Stimulated activated CD8-positive, alpha-beta memory T cell treated with anti-CD3 and anti-CD28 coated beads, Interleukin-4, amount 100 ng/mL, for 24 hours (primary cell): ENCODE measurements around the gene CAPN15.
"Not testable (repeated sequence)": the region's sequence is repeated elsewhere in the genome, so short reads cannot be mapped to it uniquely, and the experiment has no call there.

Experiments
- DNase-seq: peaks from one replicate; pipeline ENCODE4 v3.0.0-alpha.2; 2020; ENCODE audit warnings: low read depth

CAPN15 gene

DNA sequence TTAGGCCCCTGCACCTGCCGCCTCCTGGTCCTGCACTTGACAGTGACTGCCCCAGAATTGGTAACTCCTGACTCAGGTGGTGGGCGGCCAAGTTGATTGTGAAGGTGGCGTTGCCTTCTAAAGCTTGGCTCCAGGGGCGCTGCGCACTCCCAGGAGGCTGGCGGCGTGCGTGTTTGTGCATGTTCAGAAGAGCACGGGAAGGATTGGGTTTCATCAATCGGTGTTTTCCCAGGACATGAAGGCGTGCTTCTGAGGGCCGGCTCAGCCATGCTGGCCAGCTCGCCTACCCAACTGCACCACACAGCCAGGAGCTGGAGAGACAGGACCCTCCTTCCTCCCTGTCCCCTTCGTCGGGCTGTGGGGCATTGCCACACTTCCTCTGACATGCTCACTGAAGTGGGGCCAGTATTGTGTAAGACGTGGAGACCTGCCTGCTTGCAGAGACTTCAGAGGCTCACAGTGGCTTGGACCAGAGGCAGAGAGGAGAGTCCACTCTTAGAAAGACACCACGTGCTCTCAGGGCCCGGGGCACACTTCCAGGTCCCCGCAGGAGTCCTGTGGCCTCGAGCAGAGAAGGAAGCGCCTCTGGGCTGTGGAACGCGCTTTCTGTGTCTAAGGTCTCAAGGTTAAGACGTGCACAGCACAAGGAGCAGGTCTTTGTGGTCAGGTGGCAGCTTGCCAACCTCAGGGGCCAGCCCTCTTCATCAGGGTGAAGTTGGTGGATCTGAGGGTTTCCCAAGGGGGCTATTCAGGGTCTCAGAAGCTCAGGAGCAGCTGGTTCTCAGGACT is 65.2 kb downstream of the CAPN15 start:
- DNase-seq = no peak

DNA sequence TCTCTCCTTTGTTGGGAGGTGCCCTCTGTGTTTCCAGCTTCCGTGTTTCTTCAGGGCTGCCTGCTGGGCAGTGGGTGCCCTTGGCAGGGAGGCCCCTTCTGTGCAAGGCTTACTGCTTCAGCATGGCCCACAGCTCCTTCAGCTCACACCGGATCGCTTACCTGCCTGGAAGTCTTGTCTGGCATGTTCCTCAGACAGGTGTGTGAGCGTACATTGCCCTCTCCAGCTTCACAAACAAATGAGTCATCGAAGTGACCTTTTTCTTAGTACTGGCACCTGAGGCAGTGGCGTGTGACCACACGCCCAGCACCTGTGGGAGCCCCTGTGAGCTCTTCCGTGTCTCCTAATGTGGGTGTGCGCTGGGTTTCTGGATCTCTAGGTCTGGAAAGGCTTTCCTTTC is 65.9 kb downstream of the CAPN15 start:
- no peak for DNase-seq

DNA sequence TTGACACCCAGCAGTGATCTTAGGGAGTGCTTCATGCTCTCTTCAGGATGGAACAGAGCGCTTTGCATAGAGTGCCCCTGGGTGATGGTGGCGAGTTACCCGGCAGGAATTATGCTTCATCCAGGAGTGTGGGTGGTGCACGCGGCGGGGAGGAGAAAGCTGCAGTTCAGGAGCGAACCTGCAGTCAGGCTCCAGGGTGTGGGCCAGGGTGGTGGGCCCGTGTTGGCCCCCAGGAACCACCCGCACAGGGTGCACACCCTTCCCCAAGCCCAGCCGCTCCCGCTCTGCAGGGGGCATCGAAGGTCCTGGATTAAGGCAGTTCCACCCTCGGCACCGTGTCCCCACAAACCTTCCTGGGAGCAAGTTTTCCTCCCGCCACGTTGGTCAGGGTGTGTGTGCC is 66.3 kb downstream of the CAPN15 start:
- no peak for DNase-seq

DNA sequence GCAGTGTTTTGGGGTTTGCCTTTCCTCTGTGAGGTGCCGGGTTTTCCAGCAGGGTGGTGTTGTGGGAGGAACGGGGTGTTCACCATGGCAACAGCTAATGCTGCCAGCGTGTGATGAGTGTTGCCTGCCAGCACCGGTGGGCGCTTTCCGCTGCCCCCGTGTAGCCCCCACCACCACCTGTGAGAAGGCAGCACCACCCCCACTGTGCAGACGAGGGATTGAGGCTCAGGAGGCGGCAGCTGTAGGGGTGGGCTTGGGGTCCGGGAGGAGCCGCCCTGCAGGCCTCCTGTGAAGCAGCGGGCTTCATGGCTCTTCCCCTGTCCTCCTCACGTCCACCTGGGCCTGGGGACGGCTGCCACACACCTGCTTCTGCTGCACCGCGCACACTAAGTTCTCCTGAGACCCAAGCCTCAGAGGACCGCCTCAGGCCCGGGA is 67.6 kb downstream of the CAPN15 start:
- DNase-seq = no peak

DNA sequence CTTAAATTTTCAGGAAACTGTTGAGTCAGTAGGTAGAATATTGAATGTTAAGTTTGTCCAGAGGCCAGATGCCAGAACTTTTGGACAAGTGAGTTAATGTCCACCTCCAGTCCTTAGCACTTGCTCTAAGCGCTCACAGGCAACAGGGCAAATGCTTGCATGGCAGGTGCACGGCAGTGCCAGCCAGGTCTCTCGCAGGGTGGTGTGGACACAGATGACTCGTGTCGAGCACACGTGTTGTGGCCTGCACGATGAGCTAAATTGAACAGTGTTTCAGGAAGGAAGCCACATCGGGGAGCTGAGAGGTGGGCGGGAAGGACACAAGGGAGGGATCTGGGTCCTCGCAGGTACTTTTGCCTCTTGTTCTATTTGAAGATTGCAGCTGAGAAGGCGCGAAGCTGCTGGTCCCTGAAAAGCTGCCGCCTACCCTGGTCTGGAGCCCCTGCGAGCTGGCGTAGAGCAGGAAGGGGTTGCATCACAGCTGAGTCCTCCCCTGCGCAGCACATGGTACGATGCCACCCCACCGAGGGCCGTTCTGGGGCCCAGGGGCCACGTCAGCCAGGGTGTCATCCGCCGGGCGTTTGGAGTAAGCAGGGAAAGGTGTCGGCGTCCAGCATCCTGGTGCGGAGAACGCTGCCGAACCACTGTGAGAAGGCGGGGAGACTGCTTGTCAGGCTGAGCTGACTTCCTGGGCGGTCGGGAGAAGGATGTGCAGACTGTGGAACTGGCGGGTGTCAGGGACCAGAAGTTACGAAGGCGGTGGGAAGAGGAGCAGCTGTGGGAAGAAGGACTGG is 68.6 kb downstream of the CAPN15 start:
- no peak for DNase-seq

DNA sequence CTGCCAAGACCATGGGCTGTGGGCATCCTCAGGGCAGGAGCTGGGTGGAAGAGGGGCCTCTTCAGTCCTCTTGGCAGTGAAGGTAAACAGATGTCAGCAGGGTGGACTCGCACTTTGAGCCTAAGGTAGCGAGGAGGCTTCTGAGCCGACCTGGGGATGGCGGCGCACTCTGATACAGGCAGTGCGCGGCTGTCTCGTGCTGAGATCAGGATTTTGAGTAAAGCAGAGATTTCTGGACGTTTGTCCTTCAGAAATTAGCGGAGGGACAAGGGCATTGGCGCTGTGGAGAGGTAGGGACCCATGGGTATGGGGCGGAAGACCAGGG is 69.2 kb downstream of the CAPN15 start:
- no peak for DNase-seq

DNA sequence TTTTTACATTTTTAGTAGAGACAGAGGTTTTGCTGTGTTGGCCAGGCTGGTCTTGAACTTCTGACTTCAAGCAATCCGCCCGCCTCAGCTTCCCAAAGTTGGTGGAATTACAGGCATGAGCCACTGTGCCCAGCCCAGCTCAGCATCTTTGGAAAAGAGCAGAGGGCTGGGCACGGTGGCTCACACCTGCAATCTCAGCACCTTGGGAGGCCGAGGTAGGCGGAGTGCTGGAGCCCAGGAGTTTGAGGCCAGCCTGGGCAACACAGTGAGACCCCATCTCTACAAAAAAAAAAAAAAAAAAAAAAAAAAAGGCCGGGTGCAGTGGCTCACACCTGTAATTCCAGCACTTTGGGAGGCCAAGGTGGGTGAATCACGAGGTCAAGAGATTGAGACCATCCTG is 70.1 kb downstream of the CAPN15 start:
- DNase-seq = not testable (repeated sequence)

DNA sequence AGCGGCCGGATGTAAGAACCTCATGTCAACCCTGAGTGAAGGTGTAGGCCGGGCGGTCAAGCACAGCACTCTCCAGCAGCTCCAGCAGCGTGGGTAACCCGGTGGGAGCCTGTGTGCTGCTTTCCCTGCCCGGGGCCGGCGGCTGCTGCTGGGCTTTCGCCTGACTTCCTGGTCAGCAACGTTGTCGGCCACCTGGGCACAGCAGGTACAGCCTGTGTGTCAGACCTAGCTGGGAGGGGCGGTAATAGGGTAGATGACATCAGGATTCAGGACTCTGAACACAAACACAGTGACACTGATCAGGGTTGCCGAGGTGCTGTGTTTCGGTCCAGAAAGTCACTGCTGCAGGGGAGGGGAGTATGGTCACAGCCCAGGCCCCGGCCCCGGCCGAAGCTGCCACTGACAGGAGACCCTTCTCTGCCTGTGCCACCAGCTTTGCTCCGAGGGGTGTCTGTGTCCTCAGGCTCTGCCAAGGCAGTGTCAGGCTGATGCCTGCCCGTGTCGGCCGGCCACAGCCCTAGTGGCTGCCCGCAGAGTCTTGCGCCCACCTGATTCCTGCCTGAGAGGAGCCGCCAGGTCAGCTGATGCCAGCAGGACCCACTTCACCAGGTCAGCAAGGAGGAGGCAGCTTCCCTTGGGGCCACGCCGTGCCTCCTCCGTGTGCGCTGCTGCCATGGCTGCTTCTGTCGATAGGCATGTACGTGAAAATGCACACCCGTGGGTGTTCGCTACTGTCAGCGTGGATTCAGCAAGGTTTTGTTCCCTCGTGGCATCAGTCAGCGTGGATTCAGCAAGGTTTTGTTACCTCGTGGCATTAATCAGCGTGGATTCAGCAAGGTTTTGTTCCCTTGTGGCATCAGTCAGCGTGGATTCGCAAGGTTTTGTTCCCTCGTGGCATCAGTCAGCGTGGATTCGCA is 71.6 kb downstream of the CAPN15 start:
- DNase-seq = no peak

DNA sequence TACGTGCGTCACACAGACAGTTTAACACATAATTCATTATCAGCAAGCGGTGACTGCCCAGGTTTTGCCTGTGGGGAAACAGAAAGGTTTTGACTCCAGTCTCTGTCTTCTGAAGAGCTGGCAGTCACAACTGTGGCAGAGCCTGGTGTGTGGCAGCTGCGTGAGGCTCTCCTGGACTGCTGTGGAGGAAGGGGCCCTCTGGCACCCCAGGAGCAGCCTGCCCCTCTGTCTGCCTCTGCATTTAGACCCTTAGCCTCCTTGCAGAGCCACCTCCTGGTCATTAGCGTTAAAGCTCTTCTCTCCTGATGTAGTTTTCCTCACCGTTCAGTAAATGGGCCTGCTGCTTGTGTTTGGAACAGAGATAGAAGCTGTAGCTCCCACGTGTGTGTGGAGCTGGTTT is 73.3 kb downstream of the CAPN15 start:
- no peak for DNase-seq

DNA sequence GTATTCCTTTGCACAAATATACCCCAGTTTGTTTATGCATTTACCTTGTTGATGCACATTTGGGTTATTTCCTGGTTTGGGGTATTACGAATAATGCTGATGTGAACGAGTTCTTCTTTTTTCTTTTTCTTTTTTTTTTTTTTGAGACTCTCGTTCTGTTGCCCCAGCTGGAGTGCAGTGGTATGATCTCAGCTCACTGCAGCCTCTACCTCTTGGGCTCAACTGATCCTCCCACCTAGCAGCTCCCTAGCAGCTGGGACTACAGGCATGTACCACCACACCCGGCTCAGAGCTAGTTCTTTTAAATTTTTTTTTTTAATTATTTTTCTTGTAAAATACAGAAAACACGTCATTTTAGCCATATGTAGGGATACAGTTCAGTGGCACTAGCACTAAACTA is 76.4 kb downstream of the CAPN15 start:
- no peak for DNase-seq
